Measurements from ENCODE around the gene TMX2. TPM values are rescaled to one million over a fixed set of nuclear protein-coding genes. Genes with fewer than 3 reads are reported as not detected.

TMX2 gene
- total RNA-seq, 1 donor from 2014 or later: 71.3 TPM

GRCh38 chr11:57744357-57744756, 32.0 kb downstream of the TMX2 start:
- Histone ChIP-seq H3K36me3 (ENCODE audit: control insufficient read depth, insufficient read depth, low read length) (peaks cover 11% of the 10 kb centered on the region), H3K27me3 (ENCODE audit: control insufficient read depth, insufficient read depth, low read length) (no peaks in the 10 kb centered on the region), H3K4me3 (ENCODE audit: low read depth, low read length) (no peak overlapping the region)
- FAIRE-seq (no peak), DNase-seq (ENCODE audit: low read depth) (no peak)
- TF ChIP-seq CTCF (IDR thresholded peaks at IDR 0.05; ENCODE audit: insufficient read depth, low read length, severe bottlenecking): no peak

- H3K27me3 ChIP-seq (ENCODE audit: control insufficient read depth, insufficient read depth, low read length): no peaks in the 10 kb centered on the region
- H3K36me3 ChIP-seq (ENCODE audit: control insufficient read depth, insufficient read depth, low read length): peaks cover 11% of the 10 kb centered on the region
- no peak for TF ChIP-seq CTCF (IDR thresholded peaks at IDR 0.05; ENCODE audit: insufficient read depth, low read length, severe bottlenecking)
- FAIRE-seq (no peak), DNase-seq (ENCODE audit: low read depth) (no peak)
- no peak overlapping the region for H3K4me3 ChIP-seq (ENCODE audit: low read depth, low read length)
Measured at GRCh38 chr11:57745206-57745605, 32.8 kb downstream of the TMX2 start.

- Histone ChIP-seq H3K4me3 (ENCODE audit: low read depth, low read length) (no peak overlapping the region), H3K27me3 (ENCODE audit: control insufficient read depth, insufficient read depth, low read length) (no peaks in the 10 kb centered on the region), H3K36me3 (ENCODE audit: control insufficient read depth, insufficient read depth, low read length) (peaks cover 11% of the 10 kb centered on the region)
- FAIRE-seq (no peak), DNase-seq (ENCODE audit: low read depth) (no peak)
- TF ChIP-seq CTCF (IDR thresholded peaks at IDR 0.05; ENCODE audit: insufficient read depth, low read length, severe bottlenecking): no peak
Measured at GRCh38 chr11:57746920-57747319, 34.5 kb downstream of the TMX2 start.

- TF ChIP-seq CTCF (IDR thresholded peaks at IDR 0.05; ENCODE audit: insufficient read depth, low read length, severe bottlenecking): no peak
Measured at GRCh38 chr11:57751176-57751575, 38.8 kb downstream of the TMX2 start.

GRCh38 chr11:57751676-57752253, 39.4 kb downstream of the TMX2 start, which contains the start of gene BTBD18:
TSS of gene BTBD18 (minus strand) at chr11:57751819. CDS start at chr11:57751188, 631 bp downstream.
- Histone ChIP-seq H3K27me3 (ENCODE audit: control insufficient read depth, insufficient read depth, low read length) (no peaks in the 10 kb centered on the region), H3K4me3 (ENCODE audit: low read depth, low read length) (no peak within 1 kb of the TSS), H3K36me3 (ENCODE audit: control insufficient read depth, insufficient read depth, low read length) (no peaks in the 10 kb centered on the region)
- TF ChIP-seq CTCF (IDR thresholded peaks at IDR 0.05; ENCODE audit: insufficient read depth, low read length, severe bottlenecking): peak; percentile 56
- DNase-seq (ENCODE audit: low read depth) (peak; percentile 58), FAIRE-seq (no peak)

More at GRCh38 chr11:57751176-57751575, 38.8 kb downstream of the TMX2 start:
- FAIRE-seq: no peak
- no peaks in the 10 kb centered on the region for H3K27me3 ChIP-seq (ENCODE audit: control insufficient read depth, insufficient read depth, low read length)
- DNase-seq (ENCODE audit: low read depth): no peak
- no peaks in the 10 kb centered on the region for H3K36me3 ChIP-seq (ENCODE audit: control insufficient read depth, insufficient read depth, low read length)
- no peak overlapping the region for H3K4me3 ChIP-seq (ENCODE audit: low read depth, low read length)

GRCh38 chr11:57752954-57753353, 40.6 kb downstream of the TMX2 start:
- TF ChIP-seq CTCF (IDR thresholded peaks at IDR 0.05; ENCODE audit: insufficient read depth, low read length, severe bottlenecking): no peak

More at GRCh38 chr11:57752954-57753353, 40.6 kb downstream of the TMX2 start:
- DNase-seq (ENCODE audit: low read depth) (no peak), FAIRE-seq (no peak)
- Histone ChIP-seq H3K27me3 (ENCODE audit: control insufficient read depth, insufficient read depth, low read length) (no peaks in the 10 kb centered on the region), H3K4me3 (ENCODE audit: low read depth, low read length) (no peak overlapping the region), H3K36me3 (ENCODE audit: control insufficient read depth, insufficient read depth, low read length) (no peaks in the 10 kb centered on the region)

All from bronchial epithelial cell (primary cell).